Activated CD4-positive, alpha-beta T cell treated with anti-CD3 and anti-CD28 coated beads, Interleukin-2, amount 50 U/mL, for 24 hours (primary cell): ENCODE measurements around the gene NAPG.
"Not testable (repeated sequence)": the region's sequence is repeated elsewhere in the genome, so short reads cannot be mapped to it uniquely, and the experiment has no call there.

Source experiments
- DNase-seq, 2 donors: peaks; one replicate each; pipeline ENCODE4 v3.0.0-alpha.2; 2020; ENCODE audit warnings: low read depth in 1 of 2, low spot score in 1 of 2

NAPG gene

GRCh38 chr18:10525697-10526560, at the start of gene NAPG:
Gene NAPG (plus strand): TSS chr18:10526027. CDS start chr18:10526103, 76 bp downstream.
- DNase-seq: peak; percentile 75 to 86

DNA sequence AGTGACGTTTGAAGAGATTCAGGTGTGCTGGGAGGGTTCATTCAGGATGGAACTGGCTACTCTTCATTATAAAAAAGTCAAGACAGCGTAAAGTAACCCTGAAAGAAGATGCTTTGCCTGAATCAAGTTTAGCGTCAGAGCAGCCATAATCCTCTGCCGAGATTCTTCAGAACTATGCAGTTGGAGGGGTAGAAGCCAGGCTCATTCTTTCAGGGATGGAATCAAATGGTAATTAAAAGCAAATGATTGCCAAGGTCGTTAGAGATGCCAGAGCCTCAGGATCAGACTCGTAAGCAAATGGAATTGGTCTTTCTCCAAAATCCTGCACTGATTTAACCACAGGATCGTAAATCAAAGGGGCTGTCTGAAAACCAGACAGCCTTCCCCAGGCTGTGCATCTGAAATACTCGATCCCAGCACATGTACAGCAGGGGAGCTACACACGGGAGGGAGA, 49.5 kb upstream of the NAPG start:
- DNase-seq: no peak

DNA sequence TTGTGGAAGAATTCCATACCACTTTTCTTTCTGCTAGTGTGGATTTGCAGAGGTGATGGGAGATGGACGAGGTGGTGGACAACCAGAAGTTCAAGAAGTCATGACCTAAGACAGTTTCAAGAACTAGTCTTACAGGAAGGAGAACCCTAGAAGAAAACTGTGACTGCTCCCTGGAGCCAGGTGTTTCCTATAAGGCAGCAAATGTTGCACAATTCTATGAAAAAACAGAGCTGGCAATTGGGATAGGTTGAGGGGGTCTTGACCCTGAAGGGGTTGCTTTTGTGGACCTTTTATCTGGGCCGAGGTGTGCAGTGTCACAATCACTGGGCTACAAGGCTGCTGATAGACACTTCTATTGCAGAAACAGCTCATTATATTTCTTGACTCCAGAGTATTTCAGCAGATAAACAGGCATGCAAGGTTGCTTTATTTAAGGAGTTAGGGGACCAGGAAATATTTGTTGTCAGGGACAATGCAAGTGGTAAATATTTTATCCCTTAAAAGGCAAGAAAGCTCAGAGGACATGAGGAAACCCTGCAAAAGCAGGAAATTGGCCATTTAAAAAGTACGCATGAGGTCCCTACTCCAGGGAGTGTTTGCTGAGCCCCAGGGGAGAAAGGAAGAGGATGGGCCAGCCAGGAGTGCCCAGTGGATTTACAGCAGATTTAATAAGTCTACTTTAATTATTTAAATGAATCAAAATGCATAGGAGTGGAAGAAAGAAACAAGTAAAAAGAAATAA, 48.5 kb upstream of the NAPG start:
- no peak for DNase-seq

DNA sequence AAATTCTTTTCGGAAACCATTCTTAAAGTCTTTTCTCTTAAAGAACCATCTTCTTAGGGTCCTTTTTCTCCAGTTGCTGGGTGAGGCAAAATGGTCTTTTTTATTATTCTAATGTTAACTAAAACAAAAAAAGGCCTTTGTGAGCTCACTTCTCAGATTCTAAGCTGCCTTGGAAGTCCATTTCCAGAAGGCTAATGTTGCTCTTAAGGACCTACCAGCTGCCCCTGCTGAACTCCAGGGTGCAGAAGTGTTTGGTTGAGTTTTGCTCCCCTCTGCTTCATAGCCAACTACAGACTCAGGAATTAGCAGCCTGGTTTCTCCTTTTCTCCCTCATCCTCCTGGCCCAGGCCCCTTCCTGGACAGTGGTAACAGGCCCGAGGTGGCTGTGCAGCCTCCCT, 48.0 kb upstream of the NAPG start:
- no peak for DNase-seq

- no peak for DNase-seq
Observed at GRCh38 chr18:10481831-10482230, 44.0 kb upstream of the NAPG start.

DNA sequence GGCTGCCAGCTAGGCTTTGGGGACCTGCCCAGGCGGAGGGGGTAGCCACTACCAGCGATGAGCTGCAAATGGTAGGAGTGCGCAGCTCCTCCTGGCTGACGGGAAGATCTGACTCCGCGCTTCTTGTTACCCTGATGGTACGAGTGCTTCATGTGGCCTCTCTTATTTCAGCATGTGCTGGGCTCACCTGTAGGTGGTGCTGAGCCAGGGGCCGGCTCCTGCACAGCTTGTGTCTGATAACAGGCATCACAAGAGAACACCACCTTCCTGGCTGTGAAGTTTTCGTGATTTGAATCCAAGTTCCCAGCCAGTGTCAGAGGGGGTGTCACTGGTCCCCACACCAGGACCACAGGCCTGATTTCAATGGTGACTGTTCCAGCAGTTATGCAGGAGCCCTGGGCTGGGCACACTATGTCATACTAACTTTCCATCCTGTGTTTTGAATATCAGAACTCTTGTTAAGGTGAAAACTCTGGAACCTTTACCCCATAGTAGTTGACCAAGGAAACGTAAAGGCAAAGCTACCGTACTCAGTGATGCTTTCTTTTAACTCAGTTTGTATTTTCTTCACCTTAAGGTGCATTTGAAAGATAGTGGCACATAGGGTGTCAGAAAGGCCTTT, 43.4 kb upstream of the NAPG start:
- DNase-seq: no peak

GRCh38 chr18:10482985-10483949, 42.6 kb upstream of the NAPG start:
- DNase-seq: no peak

DNA sequence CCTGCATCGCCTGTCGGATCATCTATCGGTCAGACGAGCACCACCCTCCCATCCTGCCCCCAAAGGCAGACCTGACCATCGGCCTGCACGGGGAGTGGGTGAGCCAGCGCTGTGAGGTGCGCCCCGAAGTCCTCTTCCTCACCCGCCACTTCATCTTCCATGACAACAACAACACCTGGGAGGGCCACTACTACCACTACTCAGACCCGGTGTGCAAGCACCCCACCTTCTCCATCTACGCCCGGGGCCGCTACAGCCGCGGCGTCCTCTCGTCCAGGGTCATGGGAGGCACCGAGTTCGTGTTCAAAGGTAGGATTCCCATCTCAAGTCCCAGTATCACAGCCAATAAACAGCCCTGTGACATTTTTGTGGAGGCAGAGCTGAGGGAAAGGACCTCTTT, 40.4 kb upstream of the NAPG start:
- DNase-seq: no peak

GRCh38 chr18:10486362-10486761, 39.5 kb upstream of the NAPG start:
- DNase-seq: no peak

DNA sequence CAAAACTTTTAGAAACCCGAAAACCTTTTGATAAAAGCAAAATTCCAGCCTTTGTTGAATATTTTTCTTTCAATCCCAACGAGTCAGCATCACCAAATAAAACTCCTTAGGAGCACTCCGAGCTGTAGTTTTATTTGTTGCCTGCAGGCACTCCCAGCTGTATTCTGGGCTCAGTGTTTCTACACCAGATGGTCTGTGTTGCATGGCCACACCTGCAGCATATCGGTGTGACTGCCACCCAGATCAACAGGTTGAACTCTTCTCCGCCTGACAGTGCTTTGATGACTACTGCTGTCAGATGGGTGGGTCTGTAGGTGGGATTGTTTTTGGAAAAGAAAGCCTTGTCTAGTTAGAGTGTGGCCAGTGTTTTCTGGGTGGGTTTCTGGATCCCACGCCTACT, 38.7 kb upstream of the NAPG start:
- DNase-seq: no peak

- no peak for DNase-seq
Observed at GRCh38 chr18:10488017-10488416, 37.8 kb upstream of the NAPG start.

GRCh38 chr18:10490401-10491165, 35.2 kb upstream of the NAPG start:
- DNase-seq: peak in 1 of 2 donors; percentile 39

GRCh38 chr18:10495936-10496335, 29.9 kb upstream of the NAPG start:
- no peak for DNase-seq

- DNase-seq: no peak
Observed at GRCh38 chr18:10497206-10497749, 28.5 kb upstream of the NAPG start.

- DNase-seq: no peak
Observed at GRCh38 chr18:10499230-10499629, 26.6 kb upstream of the NAPG start.

GRCh38 chr18:10500038-10500437, 25.8 kb upstream of the NAPG start:
- DNase-seq: no peak

- DNase-seq: no peak
Observed at GRCh38 chr18:10504723-10505122, 21.1 kb upstream of the NAPG start.

- DNase-seq: not testable (repeated sequence)
Observed at GRCh38 chr18:10505892-10506291, 19.9 kb upstream of the NAPG start.

GRCh38 chr18:10508591-10508990, 17.2 kb upstream of the NAPG start:
- no peak for DNase-seq

DNA sequence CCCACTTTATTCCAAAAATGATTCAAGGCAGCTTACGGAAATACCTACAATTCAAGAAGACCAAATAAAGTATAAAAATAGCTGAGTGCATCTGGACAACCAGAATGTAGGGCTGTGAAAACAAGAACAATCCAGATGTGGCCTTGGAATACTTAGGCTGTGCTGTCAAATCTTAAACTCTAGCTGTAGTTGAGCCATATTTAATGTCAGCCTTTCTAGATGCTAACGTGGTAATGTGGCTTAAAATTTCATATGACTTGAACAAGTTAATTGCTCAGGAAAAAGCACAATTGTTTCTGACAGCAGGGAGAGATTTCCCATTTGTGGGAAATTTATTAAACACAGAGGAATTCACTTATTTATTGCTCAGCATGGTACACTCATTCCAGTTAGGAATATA, 14.6 kb upstream of the NAPG start:
- DNase-seq: no peak
